T-cell (primary cell): ENCODE data around the gene GARIN3. TPM values are rescaled to one million over a fixed set of nuclear protein-coding genes. Genes with fewer than 3 reads are reported as not detected.

Experiments
- ATAC-seq, 4 experiments: fragments of 200-7000 bp in 3 of 4; fragments of 150-1000 bp in 1 of 4; cut with Tn5 transposase; replicated peaks in 1 of 4; 1 replicate in 3 of 4; 2 replicates in 1 of 4; pipeline ENCODE4 v1.10.0; 2021; ENCODE audit warnings: moderate library complexity in 3 of 4, mild to moderate bottlenecking in 2 of 4, moderate number of reproducible peaks in 1 of 4
- CTCF ChIA-PET, 2 donors: fragments of 300-600 bp; sonication (Branson Sonifier 250); formaldehyde crosslinking; loops; one replicate each; lab custom pipeline; 2022; ENCODE audit warnings: antibody characterized with exemption in 2 of 2; lab: Charles Lee
- POLR2A ChIA-PET, 2 donors: fragments of 300-600 bp; sonication (Branson Sonifier 250); formaldehyde crosslinking; loops; one replicate each; lab custom pipeline; 2022; ENCODE audit warnings: antibody characterized with exemption in 2 of 2; lab: Charles Lee
- DNase-seq, 35 experiments: peaks; one replicate each; pipeline versions ENCODE4 v3.0.0 to v3.0.0-alpha.2; 2013 to 2023
- H3K27ac ChIP-seq: one replicate; pipeline ENCODE4 v1.5.1; 2013; ENCODE audit warnings: low read length
- H3K27me3 ChIP-seq, 2 experiments: replicated peaks in 1 of 2; 1 replicate in 1 of 2; 2 replicates in 1 of 2; pipeline versions ENCODE4 v1.6.1 to v1.7.0; 2013; ENCODE audit warnings: low read length in 1 of 2, mixed read lengths in 1 of 2; ENCODE audit not compliant: control insufficient read depth in 2 of 2, insufficient read depth in 2 of 2; ENCODE audit errors: extremely low read depth in 1 of 2
- H3K36me3 ChIP-seq, 2 donors: 1 replicate in 1 of 2; 2 replicates in 1 of 2; pipeline versions ENCODE4 v1.6.1 to v1.7.0; 2013; ENCODE audit warnings: low read length in 1 of 2; ENCODE audit not compliant: control insufficient read depth in 2 of 2, insufficient read depth in 1 of 2; ENCODE audit errors: extremely low read depth in 1 of 2
- H3K4me1 ChIP-seq, 2 experiments: 1 replicate in 1 of 2; 2 replicates in 1 of 2; pipeline versions ENCODE4 v1.6.1 to v1.7.0; 2013; ENCODE audit warnings: low read length in 2 of 2, mixed read lengths in 1 of 2; ENCODE audit not compliant: insufficient read depth in 2 of 2, control insufficient read depth in 1 of 2; ENCODE audit errors: extremely low read depth in 1 of 2
- H3K4me3 ChIP-seq, 2 donors: 1 replicate in 1 of 2; 2 replicates in 1 of 2; pipeline versions ENCODE4 v1.5.1 to v1.7.0; 2013; ENCODE audit warnings: mild to moderate bottlenecking in 2 of 2, low read length in 1 of 2, moderate library complexity in 1 of 2; ENCODE audit not compliant: control insufficient read depth in 1 of 2; ENCODE audit errors: extremely low read depth in 1 of 2
- H3K9me3 ChIP-seq: 2 replicates; pipeline ENCODE4 v1.7.0; 2013
- H3K27ac Mint-ChIP-seq, 2 donors: one replicate each; pipeline ENCODE4 v1.8.0; 2020 to 2021; ENCODE audit warnings: mild to moderate bottlenecking in 2 of 2, mixed read lengths in 2 of 2
- H3K27me3 Mint-ChIP-seq, 2 donors: one replicate each; pipeline ENCODE4 v1.8.0; 2021 to 2022; ENCODE audit warnings: mixed read lengths in 2 of 2
- H3K36me3 Mint-ChIP-seq: one replicate; pipeline ENCODE4 v1.8.0; 2021; ENCODE audit warnings: mixed read lengths
- H3K4me1 Mint-ChIP-seq, 3 donors: one replicate each; pipeline ENCODE4 v1.8.0; 2020 to 2022; ENCODE audit warnings: mixed read lengths in 3 of 3, mild to moderate bottlenecking in 1 of 3
- H3K4me3 Mint-ChIP-seq, 3 donors: one replicate each; pipeline ENCODE4 v1.8.0; 2020 to 2022; ENCODE audit warnings: mild to moderate bottlenecking in 3 of 3, mixed read lengths in 3 of 3, moderate library complexity in 3 of 3
- H3K9me3 Mint-ChIP-seq, 3 donors: one replicate each; pipeline ENCODE4 v1.8.0; 2020 to 2022; ENCODE audit warnings: mixed read lengths in 3 of 3
- WGBS: methylation state at CpG from one replicate; pipeline ENCODE4 v1.1.5; 2013; ENCODE audit warnings: missing lambda C conversion rate; ENCODE audit not compliant: insufficient coverage; 5-methylcytosine and 5-hydroxymethylcytosine counted together
- total RNA-seq, 35 experiments: library from RNA in 6 of 35; stranded (reverse) in 6 of 35; fragments of 120-200 nt in 1 of 35; gene quantifications; one replicate each; pipeline versions ENCODE4 v1.2.1 to v1.2.4 and lab custom pipeline; 2013 to 2026

GARIN3 gene
- total RNA-seq, 5 donors from 2014 or later (not counting 1 experiment from before 2014, with no cell fraction given), result not detected

- Mint-ChIP-seq H3K27me3 (no peaks in the 10 kb centered on the region), H3K36me3 (peaks cover 54% of the 10 kb centered on the region), H3K9me3 (peaks cover 0 to 4% (median 4%) of the 10 kb centered on the region in 3 donors), H3K4me3 (peak overlapping the region; percentile 81 to 100 (median 99)), H3K4me1 (peaks cover 58 to 72% (median 61%) of the 10 kb centered on the region in 3 donors), H3K27ac (peak overlapping the region; percentile 99 to 100)
- Histone ChIP-seq H3K27ac (peak overlapping the region; percentile 88), H3K4me1 (peaks cover 43 to 48% of the 10 kb centered on the region in 2 experiments), H3K4me3 (peak overlapping the region; percentile 79 to 91), H3K36me3 (peaks cover 0 to 29% of the 10 kb centered on the region in 2 donors), H3K27me3 (no peaks in the 10 kb centered on the region), H3K9me3 (no peaks in the 10 kb centered on the region)
- no CpG with 5 or more reads among the region's 3 CpGs for whole genome bisulfite sequencing
- POLR2A ChIA-PET, result interaction anchor here (0.6 to 1.1 kb wide), 10 partner anchors 9 to 94 kb away, joined by 3 to 7 read pairs (median 3); partner anchors contain the start of gene MED7 (in 1 of the 2)
- DNase-seq, result no peak
- CTCF ChIA-PET, result interaction anchor here (0.8 to 1.8 kb wide), 5 partner anchors 10 to 69 kb away, joined by 3 to 5 read pairs (median 3); no protein-coding TSS in a partner anchor
- no peak for ATAC-seq
Measured at GRCh38 chr5:157182143-157182757, 16.2 kb upstream of the GARIN3 start.

- WGBS, result no CpG with 5 or more reads among the region's 8 CpGs
- Histone ChIP-seq H3K4me1 (peaks cover 30 to 37% of the 10 kb centered on the region in 2 experiments), H3K36me3 (peaks cover 0 to 16% of the 10 kb centered on the region in 2 donors), H3K9me3 (no peaks in the 10 kb centered on the region), H3K27me3 (no peaks in the 10 kb centered on the region), H3K27ac (peak within 1 kb of the TSS; percentile 88), H3K4me3 (peak within 1 kb of the TSS; percentile 79 to 91)
- Mint-ChIP-seq H3K36me3 (peaks cover 39% of the 10 kb centered on the region), H3K27me3 (no peaks in the 10 kb centered on the region), H3K9me3 (peaks cover 0 to 4% (median 4%) of the 10 kb centered on the region in 3 donors), H3K4me3 (peak within 1 kb of the TSS; percentile 81 to 100 (median 99)), H3K27ac (peak within 1 kb of the TSS; percentile 99 to 100), H3K4me1 (peaks cover 48 to 56% (median 56%) of the 10 kb centered on the region in 3 donors)
- peak; percentile 86 to 89 (median 86) for ATAC-seq
- ChIA-PET CTCF (interaction anchor here in 1 of 2 donors (0.6 to 1.5 kb wide), 12 partner anchors 8 to 147 kb away, joined by 3 to 12 read pairs (median 4); partner anchors contain the start of gene CYFIP2), POLR2A (interaction anchor here (0.6 to 3.0 kb wide), 21 partner anchors 8 to 72 kb away, joined by 3 to 10 read pairs (median 4); partner anchors contain the start of gene MED7 (in 1 of the 2))
- peak in 29 of 35 experiments; percentile 11 to 86 (median 51) for DNase-seq
Measured at GRCh38 chr5:157180374-157181264, 14.6 kb upstream of the GARIN3 start, which contains the start of gene ITK. Gene ITK (plus strand): TSS chr5:157180840. CDS start chr5:157180978, 138 bp downstream.

GRCh38 chr5:157178966-157179365, 12.9 kb upstream of the GARIN3 start:
- H3K4me3 ChIP-seq, result no peak overlapping the region
- POLR2A ChIA-PET, result interaction anchor here (0.6 to 3.0 kb wide), 5 partner anchors 11 to 36 kb away, joined by 3 to 10 read pairs (median 3); partner anchors contain the start of gene MED7 (in 1 of the 2)
- H3K27me3 Mint-ChIP-seq, result no peaks in the 10 kb centered on the region
- no CpG with 5 or more reads among the region's 3 CpGs for WGBS
- peaks cover 23 to 32% of the 10 kb centered on the region in 2 experiments for H3K4me1 ChIP-seq
- CTCF ChIA-PET, result interaction anchor here in 1 of 2 donors (0.8 to 1.3 kb wide), 3 partner anchors 12 to 25 kb away, joined by 3 to 5 read pairs (median 3); no protein-coding TSS in a partner anchor
- no peaks in the 10 kb centered on the region for H3K9me3 ChIP-seq
- H3K27me3 ChIP-seq, result no peaks in the 10 kb centered on the region
- peak overlapping the region; percentile 88 for H3K27ac ChIP-seq
- peak overlapping the region; percentile 65 to 99 (median 81) for H3K4me3 Mint-ChIP-seq
- H3K36me3 Mint-ChIP-seq, result peaks cover 29% of the 10 kb centered on the region
- H3K9me3 Mint-ChIP-seq, result peaks cover 0 to 4% (median 4%) of the 10 kb centered on the region in 3 donors
- DNase-seq (no peak), ATAC-seq (peak in 3 of 4 experiments; percentile 28 to 59 (median 41))
- peaks cover 0 to 4% of the 10 kb centered on the region in 2 donors for H3K36me3 ChIP-seq
- H3K4me1 Mint-ChIP-seq, result peaks cover 50 to 59% (median 51%) of the 10 kb centered on the region in 3 donors
- H3K27ac Mint-ChIP-seq, result peak overlapping the region; percentile 99 to 100

GRCh38 chr5:157177953-157178352, 11.9 kb upstream of the GARIN3 start:
- peak overlapping the region; percentile 99 to 100 for H3K27ac Mint-ChIP-seq
- peak overlapping the region; percentile 58 to 81 (median 65) for H3K4me3 Mint-ChIP-seq
- H3K36me3 ChIP-seq, result no peaks in the 10 kb centered on the region
- H3K27me3 ChIP-seq, result no peaks in the 10 kb centered on the region
- H3K27ac ChIP-seq, result peak overlapping the region; percentile 88
- DNase-seq (no peak), ATAC-seq (no peak)
- CTCF ChIA-PET, result interaction anchor here in 1 of 2 donors (1.2 kb wide), 1 partner anchor 10 kb away, joined by 3 read pairs; no protein-coding TSS in a partner anchor
- peaks cover 26 to 36% of the 10 kb centered on the region in 2 experiments for H3K4me1 ChIP-seq
- no peak overlapping the region for H3K4me3 ChIP-seq
- H3K36me3 Mint-ChIP-seq, result peaks cover 19% of the 10 kb centered on the region
- H3K9me3 Mint-ChIP-seq, result peaks cover 0 to 4% (median 4%) of the 10 kb centered on the region in 3 donors
- no peaks in the 10 kb centered on the region for H3K9me3 ChIP-seq
- 20% methylated on average over 1 of the region's 6 CpGs for WGBS
- POLR2A ChIA-PET, result interaction anchor here in 1 of 2 donors (1.2 kb wide), 1 partner anchor 35 kb away, joined by 3 read pairs; the partner anchor contains the start of gene MED7
- H3K27me3 Mint-ChIP-seq, result no peaks in the 10 kb centered on the region
- H3K4me1 Mint-ChIP-seq, result peaks cover 50 to 63% (median 56%) of the 10 kb centered on the region in 3 donors

- peak overlapping the region; percentile 55 to 79 for H3K27ac Mint-ChIP-seq
- peaks cover 4% of the 10 kb centered on the region for H3K36me3 Mint-ChIP-seq
- H3K4me1 Mint-ChIP-seq, result peaks cover 71 to 85% (median 76%) of the 10 kb centered on the region in 3 donors
- H3K36me3 ChIP-seq, result no peaks in the 10 kb centered on the region
- peaks cover 41 to 44% of the 10 kb centered on the region in 2 experiments for H3K4me1 ChIP-seq
- no peaks in the 10 kb centered on the region for H3K27me3 ChIP-seq
- no peaks in the 10 kb centered on the region for H3K27me3 Mint-ChIP-seq
- POLR2A ChIA-PET, result interaction anchor here (0.7 to 1.1 kb wide), 3 partner anchors 15 to 145 kb away, joined by 3 read pairs; no protein-coding TSS in a partner anchor
- no peak overlapping the region for H3K4me3 ChIP-seq
- CTCF ChIA-PET, result interaction anchor here (0.7 to 1.8 kb wide), 3 partner anchors 12 to 26 kb away, joined by 3 to 6 read pairs (median 4); no protein-coding TSS in a partner anchor
- DNase-seq (no peak), ATAC-seq (no peak)
- H3K9me3 ChIP-seq, result no peaks in the 10 kb centered on the region
- 53% methylated on average over 3 of the region's 8 CpGs for WGBS
- no peak overlapping the region for H3K4me3 Mint-ChIP-seq
- H3K27ac ChIP-seq, result no peak overlapping the region
- H3K9me3 Mint-ChIP-seq, result peaks cover 3 to 8% (median 4%) of the 10 kb centered on the region in 3 donors
Measured at GRCh38 chr5:157175071-157175612, 9.1 kb upstream of the GARIN3 start.
